ENCODE results near the gene TRIM37.
A peak's percentile ranks its signal among the peaks of the same experiment; 100 is the strongest.

Gene TRIM37

DNA sequence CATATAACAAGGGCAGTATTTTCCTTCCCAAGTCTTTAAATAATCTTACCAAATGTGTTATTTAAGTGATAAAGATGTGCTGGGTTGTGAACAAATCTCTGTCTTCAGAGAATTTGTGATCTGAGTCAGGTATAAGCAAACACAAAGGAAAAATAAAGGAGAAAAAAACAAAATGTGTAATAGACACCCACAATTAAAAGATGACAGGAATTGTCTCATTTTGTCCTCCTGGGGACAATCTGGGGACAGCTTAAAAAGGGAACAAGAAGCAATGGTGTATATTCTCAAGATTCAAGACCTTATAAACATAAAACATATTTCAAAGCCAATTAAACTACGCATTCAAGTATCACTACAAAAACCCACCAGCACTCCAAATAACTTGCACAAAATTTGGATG, 107.2 kb downstream of the TRIM37 start:
- peak overlapping the region; percentile 50 for H3K27ac Mint-ChIP-seq
- peaks cover 5% of the 10 kb centered on the region for H3K36me3 Mint-ChIP-seq
- no peaks in the 10 kb centered on the region for H3K9me3 Mint-ChIP-seq (ENCODE audit: low read depth)
- H3K4me3 Mint-ChIP-seq, result no peak overlapping the region
- H3K4me1 Mint-ChIP-seq (ENCODE audit: low read depth), result peaks cover 21% of the 10 kb centered on the region
- H3K27me3 Mint-ChIP-seq, result no peaks in the 10 kb centered on the region

- Mint-ChIP-seq H3K4me1 (ENCODE audit: low read depth) (peaks cover 18% of the 10 kb centered on the region), H3K27me3 (no peaks in the 10 kb centered on the region), H3K36me3 (peaks cover 5% of the 10 kb centered on the region), H3K27ac (peak overlapping the region; percentile 6), H3K9me3 (ENCODE audit: low read depth) (no peaks in the 10 kb centered on the region), H3K4me3 (no peak overlapping the region)
These were observed 107.8 kb downstream of the TRIM37 start for GRCh38 chr17:58998871-58999270.

DNA sequence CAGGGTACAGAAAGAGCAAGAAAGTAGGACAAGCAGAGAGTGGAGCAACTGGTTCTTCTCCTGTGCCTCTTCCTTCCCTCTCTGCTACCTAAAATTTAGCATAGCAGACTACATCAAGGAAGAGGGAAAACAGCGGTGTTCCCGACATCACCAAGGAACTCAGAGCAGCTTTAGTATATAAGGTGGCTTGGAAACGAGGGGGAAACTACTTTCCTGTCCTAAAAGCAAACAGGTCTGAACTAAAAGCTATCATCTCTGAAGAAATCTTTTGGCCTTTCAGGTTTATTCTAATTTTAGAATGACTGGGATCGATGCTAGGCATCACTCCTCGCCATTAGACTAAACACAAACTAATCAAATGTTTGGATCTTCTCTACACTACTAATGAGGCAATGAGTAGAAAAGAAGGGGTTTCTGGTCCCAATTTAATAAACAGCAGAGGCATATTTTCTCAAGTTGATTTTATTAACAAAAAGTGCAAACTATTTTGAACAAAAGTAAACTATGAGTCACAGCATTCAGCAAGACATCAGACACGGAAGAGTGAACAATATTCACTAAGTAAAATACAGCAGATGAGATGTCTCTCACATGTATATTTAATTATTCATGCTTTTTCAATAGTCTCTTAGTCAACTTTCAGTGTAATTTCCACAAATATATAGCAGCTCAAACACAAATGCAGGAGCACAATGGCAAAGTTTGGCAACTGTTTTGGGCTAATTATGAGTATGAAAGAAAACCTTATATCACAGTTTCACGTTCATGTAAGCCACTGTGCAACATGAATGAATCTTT, 108.7 kb downstream of the TRIM37 start:
- H3K27ac Mint-ChIP-seq, result peak overlapping the region; percentile 61
- H3K4me1 Mint-ChIP-seq (ENCODE audit: low read depth), result peaks cover 18% of the 10 kb centered on the region
- no peaks in the 10 kb centered on the region for H3K9me3 Mint-ChIP-seq (ENCODE audit: low read depth)
- H3K27me3 Mint-ChIP-seq, result no peaks in the 10 kb centered on the region
- H3K36me3 Mint-ChIP-seq, result peaks cover 12% of the 10 kb centered on the region
- no peak overlapping the region for H3K4me3 Mint-ChIP-seq

DNA sequence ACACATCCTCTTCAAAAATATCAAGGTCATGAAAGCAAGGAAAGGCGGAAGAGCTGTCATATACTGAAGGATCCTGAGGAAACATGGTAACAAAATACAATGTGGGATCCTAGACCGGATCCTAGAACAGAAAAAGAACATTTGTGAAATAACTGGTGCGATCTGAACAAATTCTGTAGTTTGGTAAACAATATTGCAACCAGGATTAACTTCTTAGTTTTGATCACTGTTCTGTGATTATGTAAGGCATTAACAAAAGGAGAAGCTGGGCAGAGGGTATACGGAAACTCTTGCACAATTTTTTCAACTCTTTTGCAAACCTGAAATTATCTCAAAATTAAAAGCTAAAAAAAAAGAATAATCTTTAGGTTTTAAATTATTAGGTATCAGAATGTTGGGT, 109.7 kb downstream of the TRIM37 start:
- Mint-ChIP-seq H3K9me3 (ENCODE audit: low read depth) (no peaks in the 10 kb centered on the region), H3K27ac (no peak overlapping the region), H3K27me3 (no peaks in the 10 kb centered on the region), H3K4me3 (no peak overlapping the region), H3K4me1 (ENCODE audit: low read depth) (peaks cover 18% of the 10 kb centered on the region), H3K36me3 (peaks cover 12% of the 10 kb centered on the region)

DNA sequence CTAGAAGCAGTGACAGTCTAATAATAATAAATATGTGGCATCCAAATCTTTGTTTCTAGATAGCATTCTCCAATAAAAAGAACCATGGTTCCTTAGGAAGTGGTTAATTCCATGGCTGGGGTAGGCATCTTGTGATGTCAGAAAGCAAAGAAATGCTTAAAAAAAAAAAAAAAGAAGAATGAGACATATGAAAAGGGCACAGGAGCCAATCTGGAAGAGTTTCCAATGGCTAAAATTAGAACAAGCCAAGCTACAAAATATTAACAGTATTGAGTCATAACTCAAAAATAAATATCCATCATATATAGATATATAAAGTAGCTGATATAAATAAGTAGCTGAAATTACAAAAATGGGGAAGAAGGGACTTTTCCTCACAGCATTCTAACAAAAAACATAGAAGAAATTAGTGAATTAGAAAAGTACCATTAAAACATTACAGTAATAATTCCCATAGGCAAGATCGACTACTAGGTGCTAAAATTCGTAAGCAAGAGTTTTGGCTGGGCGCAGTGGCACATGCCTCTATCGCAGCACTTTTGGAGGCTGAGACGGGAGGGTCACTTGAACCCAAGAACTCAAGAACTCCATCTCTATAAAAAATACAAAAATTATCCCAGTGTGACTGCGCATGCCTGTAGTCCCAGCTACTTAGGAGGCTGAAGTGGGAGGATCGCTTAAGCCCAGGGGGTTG, 111.3 kb downstream of the TRIM37 start:
- no peaks in the 10 kb centered on the region for H3K27me3 Mint-ChIP-seq
- H3K4me1 Mint-ChIP-seq (ENCODE audit: low read depth), result peaks cover 8% of the 10 kb centered on the region
- peaks cover 12% of the 10 kb centered on the region for H3K36me3 Mint-ChIP-seq
- H3K9me3 Mint-ChIP-seq (ENCODE audit: low read depth), result no peaks in the 10 kb centered on the region
- H3K27ac Mint-ChIP-seq, result no peak overlapping the region
- H3K4me3 Mint-ChIP-seq, result no peak overlapping the region

- Mint-ChIP-seq H3K27me3 (no peaks in the 10 kb centered on the region), H3K36me3 (peaks cover 17% of the 10 kb centered on the region), H3K4me3 (no peak overlapping the region), H3K27ac (no peak overlapping the region), H3K9me3 (ENCODE audit: low read depth) (no peaks in the 10 kb centered on the region), H3K4me1 (ENCODE audit: low read depth) (peaks cover 5% of the 10 kb centered on the region)
These were observed 113.4 kb downstream of the TRIM37 start for GRCh38 chr17:58993311-58993710.

- Mint-ChIP-seq H3K36me3 (peaks cover 14% of the 10 kb centered on the region), H3K4me3 (no peak overlapping the region), H3K27ac (no peak overlapping the region), H3K4me1 (ENCODE audit: low read depth) (peaks cover 5% of the 10 kb centered on the region), H3K27me3 (no peaks in the 10 kb centered on the region), H3K9me3 (ENCODE audit: low read depth) (no peaks in the 10 kb centered on the region)
These were observed 114.9 kb downstream of the TRIM37 start for GRCh38 chr17:58991718-58992331.

DNA sequence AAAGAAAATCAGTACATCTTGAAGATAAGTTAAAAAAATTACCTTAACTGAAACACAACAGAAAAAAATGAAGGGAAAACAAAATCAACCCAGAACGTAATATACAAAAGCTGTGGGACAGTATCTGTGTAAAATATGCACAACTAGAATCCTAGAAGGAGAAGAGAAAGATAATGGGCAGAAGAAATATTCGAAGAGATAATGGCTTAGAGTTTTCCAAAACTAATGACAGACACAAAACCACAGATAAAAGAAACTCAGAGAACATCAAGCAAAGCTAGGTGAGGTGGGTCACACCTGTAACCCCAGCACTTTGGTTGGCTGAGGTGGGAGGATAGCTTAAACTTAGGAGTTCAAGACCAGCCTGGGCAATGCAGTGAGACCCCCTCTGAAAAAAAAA, 117.1 kb downstream of the TRIM37 start:
- no peaks in the 10 kb centered on the region for H3K27me3 Mint-ChIP-seq
- H3K36me3 Mint-ChIP-seq, result peaks cover 12% of the 10 kb centered on the region
- no peak overlapping the region for H3K27ac Mint-ChIP-seq
- H3K9me3 Mint-ChIP-seq (ENCODE audit: low read depth), result no peaks in the 10 kb centered on the region
- H3K4me3 Mint-ChIP-seq, result no peak overlapping the region
- peaks cover 5% of the 10 kb centered on the region for H3K4me1 Mint-ChIP-seq (ENCODE audit: low read depth)

- Mint-ChIP-seq H3K9me3 (ENCODE audit: low read depth) (no peaks in the 10 kb centered on the region), H3K27ac (no peak overlapping the region), H3K4me3 (no peak overlapping the region), H3K4me1 (ENCODE audit: low read depth) (no peaks in the 10 kb centered on the region), H3K27me3 (no peaks in the 10 kb centered on the region), H3K36me3 (peaks cover 7% of the 10 kb centered on the region)
These were observed 120.7 kb downstream of the TRIM37 start for GRCh38 chr17:58985971-58986370.

DNA sequence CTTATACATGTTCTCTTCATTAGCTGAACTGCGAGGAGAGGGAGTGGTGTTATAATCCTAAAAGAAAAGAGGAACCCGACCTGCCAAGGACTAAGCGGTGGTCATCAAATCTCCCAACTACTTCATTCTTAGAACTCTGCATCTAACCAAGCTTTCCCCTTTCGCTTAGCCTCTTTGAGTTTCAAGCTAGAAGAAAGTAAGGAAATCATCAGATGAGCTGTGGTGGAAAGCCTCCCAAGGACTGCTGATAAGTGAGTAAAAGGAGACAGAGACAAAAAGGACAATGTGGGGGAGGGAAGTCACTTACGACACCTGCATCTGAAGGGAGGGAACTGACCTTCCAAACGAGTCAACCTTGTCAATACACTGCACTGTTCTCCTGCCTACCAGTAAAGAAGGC, 121.3 kb downstream of the TRIM37 start:
- Mint-ChIP-seq H3K4me3 (no peak overlapping the region), H3K4me1 (ENCODE audit: low read depth) (no peaks in the 10 kb centered on the region), H3K36me3 (peaks cover 7% of the 10 kb centered on the region), H3K9me3 (ENCODE audit: low read depth) (no peaks in the 10 kb centered on the region), H3K27me3 (no peaks in the 10 kb centered on the region), H3K27ac (no peak overlapping the region)

- H3K4me3 Mint-ChIP-seq, result no peak overlapping the region
- H3K9me3 Mint-ChIP-seq (ENCODE audit: low read depth), result no peaks in the 10 kb centered on the region
- no peak overlapping the region for H3K27ac Mint-ChIP-seq
- H3K4me1 Mint-ChIP-seq (ENCODE audit: low read depth), result no peaks in the 10 kb centered on the region
- H3K27me3 Mint-ChIP-seq, result no peaks in the 10 kb centered on the region
- peaks cover 2% of the 10 kb centered on the region for H3K36me3 Mint-ChIP-seq
These were observed 124.1 kb downstream of the TRIM37 start for GRCh38 chr17:58982626-58983025.

DNA sequence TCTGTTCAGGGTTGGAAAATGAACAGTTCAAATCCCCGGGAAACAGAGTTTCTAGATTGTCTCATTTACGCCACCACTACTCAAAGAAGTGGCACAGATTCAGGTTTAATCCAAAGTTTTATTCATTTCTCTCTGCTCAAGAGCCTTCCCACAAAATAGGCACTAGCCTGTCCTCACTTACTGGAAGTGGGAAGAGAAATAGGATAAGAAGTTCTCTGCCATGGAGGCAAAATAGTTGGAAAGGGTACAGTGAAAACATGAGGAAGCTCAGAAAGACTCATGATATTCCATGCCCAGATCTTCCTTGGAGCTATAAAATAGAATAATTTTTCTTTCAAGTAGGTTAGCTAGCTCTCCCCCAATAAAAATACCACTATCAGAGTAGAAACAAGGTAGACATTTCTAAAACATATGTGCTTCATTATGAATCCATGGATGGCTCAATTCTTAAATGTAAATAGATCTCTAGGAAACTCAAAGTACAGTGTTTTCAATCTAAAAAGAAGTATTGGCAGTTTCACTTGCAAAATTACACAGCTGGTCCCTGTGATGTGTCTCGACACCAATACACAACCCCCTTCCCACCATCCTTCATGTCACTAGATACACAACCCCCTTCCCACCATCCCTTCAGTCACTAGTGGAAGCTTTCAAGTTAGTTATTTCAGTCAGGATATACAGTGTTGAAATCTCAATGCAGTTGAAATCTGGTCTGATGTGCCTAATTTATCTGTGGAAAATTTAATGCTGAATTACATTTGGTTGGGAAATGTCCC, 125.8 kb downstream of the TRIM37 start:
- H3K9me3 Mint-ChIP-seq (ENCODE audit: low read depth), result no peaks in the 10 kb centered on the region
- no peak overlapping the region for H3K4me3 Mint-ChIP-seq
- peaks cover 3% of the 10 kb centered on the region for H3K36me3 Mint-ChIP-seq
- H3K4me1 Mint-ChIP-seq (ENCODE audit: low read depth), result no peaks in the 10 kb centered on the region
- no peak overlapping the region for H3K27ac Mint-ChIP-seq
- no peaks in the 10 kb centered on the region for H3K27me3 Mint-ChIP-seq

- H3K4me1 Mint-ChIP-seq (ENCODE audit: low read depth), result no peaks in the 10 kb centered on the region
- no peaks in the 10 kb centered on the region for H3K9me3 Mint-ChIP-seq (ENCODE audit: low read depth)
- no peak overlapping the region for H3K4me3 Mint-ChIP-seq
- H3K36me3 Mint-ChIP-seq, result peaks cover 2% of the 10 kb centered on the region
- H3K27me3 Mint-ChIP-seq, result no peaks in the 10 kb centered on the region
- H3K27ac Mint-ChIP-seq, result no peak overlapping the region
These were observed 130.1 kb downstream of the TRIM37 start for GRCh38 chr17:58976541-58976940.

- Mint-ChIP-seq H3K4me1 (ENCODE audit: low read depth) (peaks cover under 1% of the 10 kb centered on the region), H3K4me3 (no peak overlapping the region), H3K36me3 (peaks cover 2% of the 10 kb centered on the region), H3K27me3 (no peaks in the 10 kb centered on the region), H3K27ac (no peak overlapping the region), H3K9me3 (ENCODE audit: low read depth) (no peaks in the 10 kb centered on the region)
These were observed 132.3 kb downstream of the TRIM37 start for GRCh38 chr17:58974354-58974753.

Measured in activated naive CD8-positive, alpha-beta T cell (primary cell).